LoVo (cell line): ENCODE measurements around the gene TBC1D13.
"Not testable (repeated sequence)": the region's sequence is repeated elsewhere in the genome, so short reads cannot be mapped to it uniquely, and the experiment has no call there.

Source experiments
- DNase-seq: peaks from one replicate; pipeline ENCODE4 v3.0.0-alpha.2; 2016; ENCODE audit warnings: low spot score

Gene TBC1D13

DNA sequence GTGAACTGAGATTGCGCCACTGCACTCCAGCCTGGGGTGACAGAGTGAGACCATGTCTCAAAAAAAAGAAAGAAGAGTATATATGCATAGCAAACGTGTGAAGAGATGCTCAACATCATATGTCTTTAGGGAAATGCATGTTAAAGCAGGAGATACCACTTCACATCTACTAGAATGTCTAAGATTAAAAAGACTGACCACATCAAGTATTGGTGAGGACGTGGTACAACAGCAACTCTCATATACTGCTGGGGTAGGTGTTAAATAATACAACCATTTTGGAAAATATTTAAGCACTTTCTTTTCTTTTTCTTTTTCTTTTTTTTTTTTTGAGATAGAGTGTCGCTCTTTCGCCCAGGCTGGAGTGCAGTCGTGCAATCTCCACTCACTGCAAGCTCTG is 1.6 kb upstream of the TBC1D13 start:
- DNase-seq = no peak

- DNase-seq = no peak
Measured at GRCh38 chr9:128787659-128788058, 606 bp downstream of the TBC1D13 start.

GRCh38 chr9:128788445-128788844 is 1.4 kb downstream of the TBC1D13 start:
- DNase-seq = no peak

DNA sequence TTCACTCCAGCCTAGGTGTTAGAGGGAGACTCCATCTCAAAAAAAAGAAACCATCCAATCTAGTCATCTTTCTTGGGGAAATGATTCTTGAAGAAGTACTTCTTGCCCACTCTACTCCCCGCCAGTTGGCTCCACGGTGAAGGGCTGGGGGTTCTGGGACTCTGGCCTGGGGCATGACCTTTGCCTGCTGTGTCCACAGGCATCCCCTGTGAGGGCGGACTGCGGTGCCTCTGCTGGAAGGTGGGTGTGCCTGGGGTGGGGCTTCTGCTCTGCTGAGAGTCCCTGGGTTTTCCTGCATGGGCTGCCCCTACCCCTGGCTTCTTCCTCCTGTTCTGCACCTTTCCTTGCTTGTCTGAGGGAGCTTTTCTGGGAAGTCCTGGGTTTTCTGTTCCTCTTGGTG is 3.5 kb downstream of the TBC1D13 start:
- DNase-seq = no peak

DNA sequence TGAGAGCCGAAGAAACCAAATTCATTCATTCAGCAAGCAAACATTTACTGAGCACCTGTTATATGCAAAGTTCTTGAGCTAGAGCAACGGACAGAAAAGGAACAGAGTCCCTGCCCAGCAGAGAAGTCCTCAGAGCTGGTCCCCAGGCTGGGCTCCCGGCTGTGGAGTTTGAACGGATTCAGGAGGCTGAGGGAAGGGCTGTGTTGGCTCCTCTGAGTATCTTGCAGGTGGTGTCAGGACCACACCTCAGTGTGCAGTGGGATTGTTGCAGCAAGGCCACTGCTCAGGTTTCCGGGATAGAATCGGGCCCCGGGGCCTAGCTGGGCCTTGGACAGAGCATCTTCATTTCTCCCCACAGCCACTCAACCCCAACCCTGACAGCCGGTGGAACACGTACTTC is 5.1 kb downstream of the TBC1D13 start:
- no peak for DNase-seq

- DNase-seq = no peak
Measured at GRCh38 chr9:128792978-128793686, 6.1 kb downstream of the TBC1D13 start.

GRCh38 chr9:128794961-128795360 is 7.9 kb downstream of the TBC1D13 start:
- DNase-seq = not testable (repeated sequence)

GRCh38 chr9:128798896-128799295 is 11.8 kb downstream of the TBC1D13 start:
- no peak for DNase-seq

- DNase-seq = no peak
Measured at GRCh38 chr9:128800061-128800460, 13.0 kb downstream of the TBC1D13 start.

- DNase-seq = no peak
Measured at GRCh38 chr9:128802482-128802881, 15.4 kb downstream of the TBC1D13 start.

GRCh38 chr9:128805661-128806060 is 18.6 kb downstream of the TBC1D13 start:
- no peak for DNase-seq

DNA sequence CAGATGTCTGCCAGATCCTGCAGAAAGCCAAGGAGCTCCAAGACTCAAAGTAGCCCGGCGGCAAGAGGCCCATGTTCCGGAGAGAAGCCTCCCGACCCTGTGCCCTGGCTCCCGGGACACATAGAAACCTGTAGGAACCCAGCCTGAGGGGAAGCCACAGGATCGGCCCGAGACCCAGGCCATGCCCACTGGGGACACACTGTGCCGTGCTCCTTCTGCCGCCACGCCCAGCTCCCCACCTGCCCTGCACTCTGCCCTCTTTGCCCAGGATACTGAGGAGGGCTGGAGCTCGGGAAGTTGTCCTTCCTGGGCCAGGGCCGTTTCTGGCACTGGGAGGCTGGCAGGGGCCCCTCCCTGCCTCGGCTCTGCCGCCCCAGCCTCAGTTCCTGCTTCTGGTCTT is 20.8 kb downstream of the TBC1D13 start:
- DNase-seq = no peak

DNA sequence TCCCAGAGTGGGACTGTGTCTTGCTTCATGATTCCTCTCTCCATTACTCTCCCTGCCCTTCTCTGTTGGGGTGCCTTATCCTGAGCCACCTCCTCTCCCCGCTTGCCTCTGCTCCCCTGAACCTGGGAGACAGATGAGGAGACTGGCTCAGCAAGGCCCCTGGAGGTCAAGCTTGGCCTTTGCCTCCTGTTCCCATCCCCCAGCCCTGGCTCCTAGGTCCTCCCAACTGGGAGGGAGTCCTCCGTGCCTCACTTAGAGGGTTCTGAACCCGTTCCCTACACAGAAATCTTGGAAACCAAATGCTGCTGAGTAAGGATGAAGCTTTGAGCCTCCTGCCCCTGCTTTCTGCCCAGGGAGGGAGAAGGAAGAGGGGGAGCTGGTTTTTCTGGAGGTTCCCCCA is 21.5 kb downstream of the TBC1D13 start:
- no peak for DNase-seq

- no peak for DNase-seq
Measured at GRCh38 chr9:128809036-128809599, 22.1 kb downstream of the TBC1D13 start.

DNA sequence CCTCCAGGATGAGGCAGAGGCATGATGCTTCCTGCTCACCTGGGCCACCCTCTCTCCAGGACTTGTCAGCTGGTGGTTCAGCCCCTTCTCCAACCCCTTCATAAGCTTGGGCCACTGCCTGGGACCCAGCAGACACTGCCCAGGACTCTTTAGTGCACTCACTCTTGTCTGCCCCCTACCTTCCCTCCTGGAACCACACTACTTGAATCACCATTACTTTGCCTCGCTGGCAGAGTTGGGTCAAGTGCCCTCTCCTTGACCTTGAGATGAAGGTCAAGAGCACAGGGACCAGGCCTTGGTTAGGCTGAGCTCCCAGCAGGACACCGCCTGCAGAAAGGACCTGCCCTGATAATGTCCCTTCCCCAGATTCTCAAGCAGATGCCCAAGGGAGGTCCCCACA is 22.8 kb downstream of the TBC1D13 start:
- DNase-seq = no peak

- DNase-seq = no peak
Measured at GRCh38 chr9:128810873-128811272, 23.8 kb downstream of the TBC1D13 start.

- peak; percentile 98 for DNase-seq
Measured at GRCh38 chr9:128818099-128818838, 31.2 kb downstream of the TBC1D13 start, which contains the start of gene ENDOG. TSS of gene ENDOG (plus strand) at chr9:128818500. CDS start at chr9:128818685, 185 bp downstream.

DNA sequence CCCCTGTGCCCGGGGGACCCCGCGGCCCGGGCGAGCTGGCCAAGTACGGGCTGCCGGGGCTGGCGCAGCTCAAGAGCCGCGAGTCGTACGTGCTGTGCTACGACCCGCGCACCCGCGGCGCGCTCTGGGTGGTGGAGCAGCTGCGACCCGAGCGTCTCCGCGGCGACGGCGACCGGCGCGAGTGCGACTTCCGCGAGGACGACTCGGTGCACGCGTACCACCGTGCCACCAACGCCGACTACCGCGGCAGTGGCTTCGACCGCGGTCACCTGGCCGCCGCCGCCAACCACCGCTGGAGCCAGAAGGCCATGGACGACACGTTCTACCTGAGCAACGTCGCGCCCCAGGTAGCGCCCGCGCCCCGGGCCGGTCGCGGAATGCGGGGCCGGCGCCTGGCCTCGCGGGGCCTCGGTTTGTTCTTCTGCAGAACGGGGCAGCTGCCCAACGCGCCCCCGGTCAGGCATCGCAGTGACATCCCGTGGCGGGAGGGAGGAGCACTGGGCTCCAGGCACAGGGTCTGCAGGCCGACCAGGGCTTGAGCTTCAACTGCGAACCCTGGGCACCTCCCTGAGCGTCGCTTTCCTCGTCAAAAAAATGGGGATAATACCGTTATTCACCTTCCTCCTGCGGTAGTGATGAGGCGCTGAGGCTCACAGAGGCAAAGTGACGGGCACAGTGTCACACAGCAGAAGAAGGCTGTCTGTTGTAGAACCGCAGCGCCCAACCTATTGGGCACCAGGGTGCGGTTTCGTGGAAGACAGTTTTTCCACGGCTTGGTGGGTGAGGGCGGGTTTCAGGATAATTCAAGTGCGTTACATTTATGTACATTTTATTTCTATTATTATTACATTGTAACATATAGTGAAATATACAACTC is 32.0 kb downstream of the TBC1D13 start:
- DNase-seq = peak; percentile 2

- no peak for DNase-seq
Measured at GRCh38 chr9:128819716-128820664, 32.9 kb downstream of the TBC1D13 start.

- no peak for DNase-seq
Measured at GRCh38 chr9:128820665-128821583, 33.9 kb downstream of the TBC1D13 start.
